GM12891 (cell line): ENCODE data around the gene CCDC160.

Experiments used
- POLR2A ChIP-seq: IDR thresholded peaks from 2 replicates; pipeline ENCODE4 v1.6.1; 2011; ENCODE audit warnings: low read depth, low read length, control low read depth
- POLR2AphosphoS5 ChIP-seq: IDR thresholded peaks from 2 replicates; pipeline ENCODE4 v1.6.1; 2011; ENCODE audit warnings: low read depth, low read length, control low read depth
- POU2F2 ChIP-seq: IDR thresholded peaks from 2 replicates; pipeline ENCODE4 v1.6.1; 2011; ENCODE audit warnings: low read depth, mild to moderate bottlenecking, control low read depth, low read length, moderate library complexity
- SPI1 ChIP-seq: IDR thresholded peaks from 2 replicates; pipeline ENCODE4 v1.6.1; 2011; ENCODE audit warnings: low read depth, low read length, control low read depth
- TAF1 ChIP-seq: IDR thresholded peaks from 2 replicates; pipeline ENCODE4 v1.6.1; 2011; ENCODE audit warnings: low read depth, low read length, control low read depth

DNA sequence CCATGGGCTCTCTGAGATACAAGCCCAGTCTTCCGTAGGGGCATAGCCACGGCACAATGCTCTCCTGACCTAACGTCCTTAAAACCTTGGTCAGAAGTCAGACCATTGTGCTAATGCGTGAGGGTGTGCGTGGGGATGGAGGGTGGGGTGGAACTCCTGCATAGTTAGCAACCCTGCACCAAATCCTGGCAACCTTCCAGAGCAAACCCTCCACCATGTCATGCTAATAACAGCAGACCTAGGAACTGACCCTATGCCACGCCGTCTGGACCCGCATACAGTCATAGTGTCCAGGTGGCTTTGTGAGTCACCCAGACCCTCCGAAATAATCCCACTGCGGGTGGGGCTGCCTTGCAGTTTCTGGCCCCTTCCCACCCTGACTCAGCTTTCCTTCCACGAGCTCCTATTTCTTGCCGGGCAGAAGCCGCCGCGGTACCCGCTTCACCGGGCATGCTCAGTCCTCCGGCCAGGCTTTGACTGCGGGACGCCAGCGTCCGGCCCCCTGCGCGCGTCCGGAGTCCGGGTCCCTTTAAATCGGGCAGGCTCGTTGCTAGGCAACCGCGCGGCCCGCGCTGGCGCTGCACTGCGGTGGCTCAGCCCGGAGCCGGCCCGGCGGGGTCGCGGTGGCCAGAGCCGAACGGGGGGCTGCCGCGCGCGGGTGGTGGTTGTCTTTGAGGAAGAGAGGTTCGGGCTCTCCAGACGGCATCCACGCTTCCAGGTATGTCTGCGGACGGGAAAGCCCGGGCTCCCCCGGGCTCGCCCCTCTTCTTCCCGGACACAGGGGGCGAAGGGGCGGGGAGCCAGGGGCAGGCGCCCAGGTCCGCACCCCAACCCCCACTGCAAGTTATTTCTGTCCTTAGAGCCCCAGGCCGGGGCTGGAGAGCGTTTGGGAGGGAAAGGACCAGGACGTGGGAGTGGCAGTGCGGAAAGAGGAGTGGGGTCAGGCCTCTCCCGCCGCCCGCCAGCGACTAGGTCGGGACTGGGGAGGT is at the start of gene CCDC160:
- TF ChIP-seq POLR2AphosphoS5 (no peak), TAF1 (no peak), POLR2A (no peak), SPI1 (no peak), POU2F2 (no peak)
